HepG2 (cell line): Measurements from ENCODE around the gene ZBTB14. TPM values are rescaled to one million over a fixed set of nuclear protein-coding genes. Genes with fewer than 3 reads are reported as not detected.

Experiments used
- BRD4 ChIP-seq: sonication (generic); formaldehyde crosslinking; IDR thresholded peaks from 2 replicates; pipeline ENCODE4 v1.4.0; 2020; ENCODE audit warnings: missing genetic modification reagents
- DR1 ChIP-seq: sonication (generic); formaldehyde crosslinking; IDR thresholded peaks from 2 replicates; pipeline ENCODE4 v1.8.0; 2021; ENCODE audit warnings: mild to moderate bottlenecking, missing genetic modification reagents, inconsistent platforms
- FOXJ3 ChIP-seq: sonication (generic); formaldehyde crosslinking; IDR thresholded peaks from 2 replicates; pipeline ENCODE4 v1.4.0; 2020; ENCODE audit warnings: missing genetic modification reagents, mild to moderate bottlenecking, borderline replicate concordance
- HOXA5 ChIP-seq: sonication (generic); formaldehyde crosslinking; IDR thresholded peaks from 2 replicates; pipeline ENCODE4 v1.4.0; 2020; ENCODE audit warnings: missing genetic modification reagents
- HOXA7 ChIP-seq: sonication (generic); formaldehyde crosslinking; IDR thresholded peaks from 2 replicates; pipeline ENCODE4 v1.8.1; 2022; ENCODE audit warnings: mild to moderate bottlenecking, missing genetic modification reagents, moderate library complexity
- MED1 ChIP-seq: sonication (generic); formaldehyde crosslinking; IDR thresholded peaks from 2 replicates; pipeline ENCODE4 v1.4.0; 2020; ENCODE audit warnings: missing genetic modification reagents
- MXI1 ChIP-seq: IDR thresholded peaks from 3 replicates; pipeline ENCODE4 v1.6.1; 2012; ENCODE audit warnings: low read depth, low read length, inconsistent platforms, borderline replicate concordance
- NFE2 ChIP-seq: sonication (generic); formaldehyde crosslinking; IDR thresholded peaks from 2 replicates; pipeline ENCODE4 v1.4.0; 2020; ENCODE audit warnings: missing genetic modification reagents
- SRSF9 ChIP-seq: fragments of 200-400 bp; formaldehyde crosslinking; IDR thresholded peaks from 2 replicates; pipeline ENCODE4 v1.6.1; 2018; ENCODE audit warnings: borderline replicate concordance, mild to moderate bottlenecking, low read depth, low read length; ENCODE audit not compliant: insufficient read depth, poor library complexity, severe bottlenecking
- TSC22D2 ChIP-seq: sonication (generic); formaldehyde crosslinking; IDR thresholded peaks from 2 replicates; pipeline ENCODE4 v1.5.1; 2020; ENCODE audit warnings: missing genetic modification reagents, mild to moderate bottlenecking, borderline replicate concordance
- ZNF235 ChIP-seq: sonication (generic); formaldehyde crosslinking; IDR thresholded peaks from 2 replicates; pipeline ENCODE4 v1.8.1; 2023; ENCODE audit warnings: mild to moderate bottlenecking, missing genetic modification reagents, borderline replicate concordance
- ZNF749 ChIP-seq: sonication (generic); formaldehyde crosslinking; IDR thresholded peaks from 2 replicates; pipeline ENCODE4 v1.8.0; 2022; ENCODE audit warnings: mild to moderate bottlenecking, missing genetic modification reagents, moderate library complexity, borderline replicate concordance
- polyA plus RNA-seq, 8 experiments: library from polyadenylated mRNA; depleted of rRNA in 3 of 8; stranded (reverse) in 7 of 8; unstranded in 1 of 8; fragments of >200 nt; fragmentation: Illumina TruSeq in 4 of 8; extraction: Trizol in 4 of 8; gene quantifications; 2 replicates each; pipeline versions ENCODE4 v1.2.1 to v1.2.3, GENCODE V29; 2011 to 2016; ENCODE audit warnings: low read depth in 4 of 8, missing spikeins in 1 of 8, mixed read lengths in 1 of 8; ENCODE audit not compliant: insufficient read depth in 1 of 8
- total RNA-seq, 5 experiments: library from RNA; depleted of rRNA; stranded (reverse); fragments of >200 nt; fragmentation: Illumina TruSeq; extraction: Trizol; gene quantifications; 2 replicates each; pipeline ENCODE4 v1.2.3, GENCODE V29; 2016; ENCODE audit warnings: low read depth in 1 of 5
- TF ChIP-seq, protein P1 (sequence below): fragments of 450-650 bp; IDR thresholded peaks from 2 replicates; pipeline ENCODE4 v1.6.1; 2017
- TF ChIP-seq, protein P2 (sequence below): sonication (generic); formaldehyde crosslinking; IDR thresholded peaks from 2 replicates; pipeline ENCODE4 v1.4.0; 2020; ENCODE audit warnings: missing genetic modification reagents
- TF ChIP-seq, protein P3 (sequence below), 2 experiments: sonication (generic) in 1 of 2; formaldehyde crosslinking in 1 of 2; IDR thresholded peaks; 2 replicates each; pipeline versions ENCODE4 v1.5.1 to v1.6.1; 2011 to 2020; ENCODE audit warnings: borderline replicate concordance in 1 of 2, low read depth in 1 of 2, low read length in 1 of 2, mild to moderate bottlenecking in 1 of 2, missing genetic modification reagents in 1 of 2, moderate library complexity in 1 of 2
- TF ChIP-seq, protein P4 (sequence below): sonication (generic); formaldehyde crosslinking; IDR thresholded peaks from 2 replicates; pipeline ENCODE4 v1.8.0; 2022; ENCODE audit warnings: mild to moderate bottlenecking, missing genetic modification reagents, moderate library complexity
- TF ChIP-seq, protein P5 (sequence below): sonication (generic); formaldehyde crosslinking; IDR thresholded peaks from 2 replicates; pipeline ENCODE4 v1.4.0; 2020; ENCODE audit warnings: missing genetic modification reagents
- TF ChIP-seq, protein P6 (sequence below): sonication (generic); formaldehyde crosslinking; IDR thresholded peaks from 2 replicates; pipeline ENCODE4 v1.8.1; 2023; ENCODE audit warnings: mild to moderate bottlenecking, missing genetic modification reagents

The ZBTB14 gene
- total and polyA plus RNA-seq, 2 of the 13 experiments (the other 11 are each of a cell fraction or from before 2014, with no cell fraction given): 8.0 to 14.4 TPM

DNA sequence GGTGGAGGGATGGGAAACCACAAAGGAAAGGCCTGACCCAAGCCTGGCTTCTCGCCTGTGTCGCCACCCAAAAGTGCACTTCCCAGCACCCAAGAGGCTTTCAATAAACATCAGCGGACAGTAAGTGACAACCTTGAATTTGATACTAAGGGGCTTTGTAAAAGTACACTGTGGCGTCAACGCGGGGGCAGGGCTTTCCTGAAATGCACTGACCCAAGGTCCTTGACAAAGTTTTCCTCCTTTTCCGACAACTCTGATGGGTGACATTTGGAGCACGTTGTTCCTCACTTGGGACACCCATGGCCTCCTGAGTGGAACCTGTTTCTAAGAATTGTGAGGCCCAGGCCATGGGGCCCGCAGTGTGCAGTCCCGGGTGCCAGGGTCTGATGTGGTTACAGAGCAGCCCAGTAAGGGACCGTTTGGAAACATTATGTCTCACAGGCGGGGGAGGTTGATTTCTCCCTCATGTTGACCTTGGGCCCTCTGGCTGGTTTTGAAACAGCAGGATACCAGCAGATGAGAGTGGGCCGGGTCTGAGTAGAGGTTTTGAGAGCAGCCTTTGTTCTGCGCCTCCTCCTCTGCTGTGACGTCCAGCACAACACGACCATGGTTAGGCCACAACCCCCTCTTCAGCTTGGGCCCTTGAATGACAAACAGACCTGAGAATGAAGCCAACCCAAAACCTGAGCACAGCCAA lies 2.8 kb upstream of the ZBTB14 start (continued):
- TF ChIP-seq HOXA7 (CRISPR knock-in tag): no peak
- no peak for TF ChIP-seq SRSF9
- peak; percentile 53; the same call in 1 of the 2 replicates for TF ChIP-seq TSC22D2 (CRISPR knock-in tag)
- no peak for TF ChIP-seq NFE2
- TF ChIP-seq, protein P1, sequence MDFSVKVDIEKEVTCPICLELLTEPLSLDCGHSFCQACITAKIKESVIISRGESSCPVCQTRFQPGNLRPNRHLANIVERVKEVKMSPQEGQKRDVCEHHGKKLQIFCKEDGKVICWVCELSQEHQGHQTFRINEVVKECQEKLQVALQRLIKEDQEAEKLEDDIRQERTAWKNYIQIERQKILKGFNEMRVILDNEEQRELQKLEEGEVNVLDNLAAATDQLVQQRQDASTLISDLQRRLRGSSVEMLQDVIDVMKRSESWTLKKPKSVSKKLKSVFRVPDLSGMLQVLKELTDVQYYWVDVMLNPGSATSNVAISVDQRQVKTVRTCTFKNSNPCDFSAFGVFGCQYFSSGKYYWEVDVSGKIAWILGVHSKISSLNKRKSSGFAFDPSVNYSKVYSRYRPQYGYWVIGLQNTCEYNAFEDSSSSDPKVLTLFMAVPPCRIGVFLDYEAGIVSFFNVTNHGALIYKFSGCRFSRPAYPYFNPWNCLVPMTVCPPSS: no peak
- TF ChIP-seq BRD4 (CRISPR knock-in tag): peak; percentile 66; the same call in 1 of the 2 replicates
- 0 out of 2 replicates have a peak, but pooled peaks have one; percentile 46 for TF ChIP-seq FOXJ3 (CRISPR knock-in tag)
- TF ChIP-seq, protein P2, sequence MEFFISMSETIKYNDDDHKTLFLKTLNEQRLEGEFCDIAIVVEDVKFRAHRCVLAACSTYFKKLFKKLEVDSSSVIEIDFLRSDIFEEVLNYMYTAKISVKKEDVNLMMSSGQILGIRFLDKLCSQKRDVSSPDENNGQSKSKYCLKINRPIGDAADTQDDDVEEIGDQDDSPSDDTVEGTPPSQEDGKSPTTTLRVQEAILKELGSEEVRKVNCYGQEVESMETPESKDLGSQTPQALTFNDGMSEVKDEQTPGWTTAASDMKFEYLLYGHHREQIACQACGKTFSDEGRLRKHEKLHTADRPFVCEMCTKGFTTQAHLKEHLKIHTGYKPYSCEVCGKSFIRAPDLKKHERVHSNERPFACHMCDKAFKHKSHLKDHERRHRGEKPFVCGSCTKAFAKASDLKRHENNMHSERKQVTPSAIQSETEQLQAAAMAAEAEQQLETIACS (CRISPR knock-in tag): peak; percentile 77
- TF ChIP-seq ZNF235 (CRISPR knock-in tag): peak; percentile 51; the same call in 1 of the 2 replicates
- 0 out of 2 replicates have a peak, but pooled peaks have one; percentile 72 for TF ChIP-seq HOXA5 (CRISPR knock-in tag)
- TF ChIP-seq MXI1: peak; percentile 27; the same call in 1 of the 3 replicates
- TF ChIP-seq MED1: peak; percentile 77
- TF ChIP-seq, protein P3, sequence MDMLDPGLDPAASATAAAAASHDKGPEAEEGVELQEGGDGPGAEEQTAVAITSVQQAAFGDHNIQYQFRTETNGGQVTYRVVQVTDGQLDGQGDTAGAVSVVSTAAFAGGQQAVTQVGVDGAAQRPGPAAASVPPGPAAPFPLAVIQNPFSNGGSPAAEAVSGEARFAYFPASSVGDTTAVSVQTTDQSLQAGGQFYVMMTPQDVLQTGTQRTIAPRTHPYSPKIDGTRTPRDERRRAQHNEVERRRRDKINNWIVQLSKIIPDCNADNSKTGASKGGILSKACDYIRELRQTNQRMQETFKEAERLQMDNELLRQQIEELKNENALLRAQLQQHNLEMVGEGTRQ (IDR thresholded peaks at IDR 0.05; ENCODE audit: low read depth, low read length): no peak
- TF ChIP-seq, protein P3 (CRISPR knock-in tag; IDR thresholded peaks at IDR 0.05; ENCODE audit: borderline replicate concordance): no peak
- TF ChIP-seq DR1 (CRISPR knock-in tag): 0 out of 2 replicates have a peak, but pooled peaks have one; percentile 35
- TF ChIP-seq, protein P4, sequence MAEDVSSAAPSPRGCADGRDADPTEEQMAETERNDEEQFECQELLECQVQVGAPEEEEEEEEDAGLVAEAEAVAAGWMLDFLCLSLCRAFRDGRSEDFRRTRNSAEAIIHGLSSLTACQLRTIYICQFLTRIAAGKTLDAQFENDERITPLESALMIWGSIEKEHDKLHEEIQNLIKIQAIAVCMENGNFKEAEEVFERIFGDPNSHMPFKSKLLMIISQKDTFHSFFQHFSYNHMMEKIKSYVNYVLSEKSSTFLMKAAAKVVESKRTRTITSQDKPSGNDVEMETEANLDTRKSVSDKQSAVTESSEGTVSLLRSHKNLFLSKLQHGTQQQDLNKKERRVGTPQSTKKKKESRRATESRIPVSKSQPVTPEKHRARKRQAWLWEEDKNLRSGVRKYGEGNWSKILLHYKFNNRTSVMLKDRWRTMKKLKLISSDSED: no peak
- TF ChIP-seq, protein P5, sequence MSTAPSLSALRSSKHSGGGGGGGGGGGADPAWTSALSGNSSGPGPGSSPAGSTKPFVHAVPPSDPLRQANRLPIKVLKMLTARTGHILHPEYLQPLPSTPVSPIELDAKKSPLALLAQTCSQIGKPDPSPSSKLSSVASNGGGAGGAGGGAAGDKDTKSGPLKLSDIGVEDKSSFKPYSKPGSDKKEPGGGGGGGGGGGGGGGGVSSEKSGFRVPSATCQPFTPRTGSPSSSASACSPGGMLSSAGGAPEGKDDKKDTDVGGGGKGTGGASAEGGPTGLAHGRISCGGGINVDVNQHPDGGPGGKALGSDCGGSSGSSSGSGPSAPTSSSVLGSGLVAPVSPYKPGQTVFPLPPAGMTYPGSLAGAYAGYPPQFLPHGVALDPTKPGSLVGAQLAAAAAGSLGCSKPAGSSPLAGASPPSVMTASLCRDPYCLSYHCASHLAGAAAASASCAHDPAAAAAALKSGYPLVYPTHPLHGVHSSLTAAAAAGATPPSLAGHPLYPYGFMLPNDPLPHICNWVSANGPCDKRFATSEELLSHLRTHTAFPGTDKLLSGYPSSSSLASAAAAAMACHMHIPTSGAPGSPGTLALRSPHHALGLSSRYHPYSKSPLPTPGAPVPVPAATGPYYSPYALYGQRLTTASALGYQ (CRISPR knock-in tag): peak; percentile 80
- TF ChIP-seq, protein P6, sequence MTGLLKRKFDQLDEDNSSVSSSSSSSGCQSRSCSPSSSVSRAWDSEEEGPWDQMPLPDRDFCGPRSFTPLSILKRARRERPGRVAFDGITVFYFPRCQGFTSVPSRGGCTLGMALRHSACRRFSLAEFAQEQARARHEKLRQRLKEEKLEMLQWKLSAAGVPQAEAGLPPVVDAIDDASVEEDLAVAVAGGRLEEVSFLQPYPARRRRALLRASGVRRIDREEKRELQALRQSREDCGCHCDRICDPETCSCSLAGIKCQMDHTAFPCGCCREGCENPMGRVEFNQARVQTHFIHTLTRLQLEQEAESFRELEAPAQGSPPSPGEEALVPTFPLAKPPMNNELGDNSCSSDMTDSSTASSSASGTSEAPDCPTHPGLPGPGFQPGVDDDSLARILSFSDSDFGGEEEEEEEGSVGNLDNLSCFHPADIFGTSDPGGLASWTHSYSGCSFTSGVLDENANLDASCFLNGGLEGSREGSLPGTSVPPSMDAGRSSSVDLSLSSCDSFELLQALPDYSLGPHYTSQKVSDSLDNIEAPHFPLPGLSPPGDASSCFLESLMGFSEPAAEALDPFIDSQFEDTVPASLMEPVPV (CRISPR knock-in tag): 0 out of 2 replicates have a peak, but pooled peaks have one; percentile 69
- TF ChIP-seq ZNF749: no peak; the same call in 1 of the 2 replicates
